HCT116 (cell line): Measurements from ENCODE around the gene PLAU. TPM values are rescaled to one million over a fixed set of nuclear protein-coding genes. Genes with fewer than 3 reads are reported as not detected.
"Not testable (repeated sequence)": the region's sequence is repeated elsewhere in the genome, so short reads cannot be mapped to it uniquely, and the experiment has no call there.

Source experiments
- ATAC-seq: fragments of 200-7000 bp; cut with Tn5 transposase; 2 replicates; pipeline ENCODE4 v1.9.1; 2020; ENCODE audit warnings: mild to moderate bottlenecking, moderate library complexity
- BruUV-seq: library from RNA; stranded (reverse); fragments of 400-500 nt; replicated peaks from 2 replicates; lab custom pipeline; 2021; lab: Mats Ljungman, UMichigan
- CTCF ChIA-PET: fragments of 300-600 bp; sonication (Branson Sonifier 250); formaldehyde crosslinking; loops from one replicate; lab custom pipeline; 2021; ENCODE audit warnings: antibody characterized with exemption; lab: Charles Lee
- POLR2A ChIA-PET: fragments of 300-600, 350-600 bp; sonication (Branson Sonifier 250); formaldehyde crosslinking; loops from one replicate; lab custom pipeline; 2021; ENCODE audit warnings: antibody characterized with exemption; lab: Charles Lee
- RAD21 ChIA-PET, 2 experiments: fragments of 300-600 bp; sonication (Branson Sonifier 250); formaldehyde crosslinking; loops; one replicate each; lab custom pipeline; 2023; ENCODE audit warnings: low total read pairs in 2 of 2; ENCODE audit not compliant: uncharacterized antibody in 2 of 2, unreplicated experiment in 2 of 2, low non-redundant PET in 1 of 2; lab: Charles Lee
- DNase-seq: peaks from one replicate; pipeline ENCODE4 v3.0.0-alpha.2; 2010; ENCODE audit warnings: low read depth, low spot score
- H2AFZ ChIP-seq: fragments of 200-600 bp; shearing (Covaris generic), sonication (generic); 2 replicates; pipeline ENCODE4 v1.6.1; 2017; ENCODE audit warnings: low read depth, mixed run types, mixed read lengths, antibody characterized with exemption, low read length; ENCODE audit not compliant: poor library complexity, severe bottlenecking
- H3K27ac ChIP-seq: 2 replicates; pipeline ENCODE4 v1.5.1; 2012; ENCODE audit warnings: low read depth, low read length
- H3K27me3 ChIP-seq: fragments of 200-600 bp; sonication (generic); 2 replicates; pipeline ENCODE4 v1.6.1; 2016; ENCODE audit warnings: mixed run types, low read length, mixed read lengths; ENCODE audit not compliant: insufficient read depth
- H3K36me3 ChIP-seq, 2 experiments: fragments of 200-500 bp in 1 of 2; fragments of 200-600 bp in 1 of 2; sonication (Bioruptor generic) in 1 of 2; sonication (generic) in 1 of 2; 2 replicates each; pipeline versions ENCODE4 v1.5.1 to v1.6.1; 2014 to 2016; ENCODE audit warnings: low read length in 2 of 2, inconsistent platforms in 1 of 2, mixed read lengths in 1 of 2, mixed run types in 1 of 2; ENCODE audit not compliant: insufficient read depth in 2 of 2, control insufficient read depth in 1 of 2
- H3K4me1 ChIP-seq, 2 experiments: fragments of 200-600 bp in 1 of 2; sonication (generic) in 1 of 2; 2 replicates each; pipeline versions ENCODE4 v1.5.1 to v1.6.1; 2012 to 2017; ENCODE audit warnings: low read length in 2 of 2, inconsistent platforms in 1 of 2, mild to moderate bottlenecking in 1 of 2, mixed read lengths in 1 of 2, mixed run types in 1 of 2, moderate library complexity in 1 of 2; ENCODE audit not compliant: insufficient read depth in 2 of 2, control insufficient read depth in 1 of 2
- H3K4me2 ChIP-seq: fragments of 200-600 bp; sonication (generic); 2 replicates; pipeline ENCODE4 v1.6.1; 2017; ENCODE audit warnings: mixed run types, low read length, mixed read lengths
- H3K4me3 ChIP-seq, 2 experiments: fragments of 200-600 bp in 1 of 2; sonication (generic) in 1 of 2; replicated peaks in 1 of 2; 2 replicates each; pipeline ENCODE4 v1.5.1; 2011 to 2016; ENCODE audit warnings: low read length in 2 of 2, control low read depth in 1 of 2, low read depth in 1 of 2, mild to moderate bottlenecking in 1 of 2, mixed read lengths in 1 of 2, mixed run types in 1 of 2
- H3K79me2 ChIP-seq: fragments of 200-600 bp; sonication (generic); 2 replicates; pipeline ENCODE4 v1.6.1; 2017; ENCODE audit warnings: mild to moderate bottlenecking, mixed run types, low read length, moderate library complexity, mixed read lengths; ENCODE audit not compliant: insufficient read depth
- H3K9ac ChIP-seq: fragments of 200-600 bp; sonication (generic); 2 replicates; pipeline ENCODE4 v1.6.1; 2016; ENCODE audit warnings: low read length, mixed read lengths
- H3K9me2 ChIP-seq: fragments of 200-600 bp; sonication (generic), shearing (Covaris generic); 2 replicates; pipeline ENCODE4 v1.6.1; 2017; ENCODE audit warnings: mixed run types, mild to moderate bottlenecking, moderate library complexity; ENCODE audit not compliant: insufficient read depth
- H3K9me3 ChIP-seq, 2 experiments: fragments of 200-500 bp in 1 of 2; fragments of 200-600 bp in 1 of 2; sonication (Bioruptor generic) in 1 of 2; sonication (generic) in 1 of 2; 2 replicates each; pipeline ENCODE4 v1.6.1; 2014 to 2017; ENCODE audit warnings: low read length in 2 of 2, mixed read lengths in 2 of 2, inconsistent platforms in 1 of 2, low read depth in 1 of 2, mild to moderate bottlenecking in 1 of 2, mixed run types in 1 of 2, moderate library complexity in 1 of 2; ENCODE audit not compliant: control insufficient read depth in 1 of 2, insufficient read depth in 1 of 2
- H4K20me1 ChIP-seq: fragments of 200-600 bp; sonication (generic), shearing (Covaris generic); 2 replicates; pipeline ENCODE4 v1.6.1; 2017; ENCODE audit warnings: mixed run types, mild to moderate bottlenecking, moderate library complexity; ENCODE audit not compliant: insufficient read depth
- CBX3 ChIP-seq: IDR thresholded peaks from 2 replicates; pipeline ENCODE4 v1.6.1; 2012; ENCODE audit warnings: low read depth
- POLR2A ChIP-seq: IDR thresholded peaks from 2 replicates; pipeline ENCODE4 v1.7.0; 2011; ENCODE audit warnings: borderline replicate concordance; ENCODE audit not compliant: insufficient read depth, insufficient read length; ENCODE audit errors: extremely low read depth
- RAD21 ChIP-seq: IDR thresholded peaks from 2 replicates; pipeline ENCODE4 v1.6.1; 2012; ENCODE audit warnings: low read depth, mild to moderate bottlenecking
- TCF7L2 ChIP-seq: IDR thresholded peaks from 2 replicates; pipeline ENCODE4 v1.7.0; 2011; ENCODE audit warnings: borderline replicate concordance, inconsistent platforms; ENCODE audit not compliant: insufficient read depth, insufficient read length; ENCODE audit errors: extremely low read depth
- ZFX ChIP-seq: fragments of 450-650 bp; IDR thresholded peaks from 2 replicates; pipeline ENCODE4 v1.6.1; 2017
- intact Hi-C: fragments of 100-400 bp; cut with micrococcal nuclease; formaldehyde crosslinking; loops from 2 replicates; pipeline ENCODE4 v1.10.0; 2022
- total RNA-seq: library from RNA; stranded (reverse); gene quantifications from one replicate; pipeline ENCODE4 v1.2.1, GENCODE V29; 2021; ENCODE audit not compliant: unreplicated experiment
- TF ChIP-seq, protein P1 (sequence below): IDR thresholded peaks from 2 replicates; pipeline ENCODE4 v1.6.1; 2011; ENCODE audit warnings: mild to moderate bottlenecking, low read length, moderate library complexity; ENCODE audit not compliant: insufficient replicate concordance; ENCODE audit errors: extremely low read depth

PLAU gene
- total RNA-seq, 1 experiment from 2014 or later, result 60.3 TPM

DNA sequence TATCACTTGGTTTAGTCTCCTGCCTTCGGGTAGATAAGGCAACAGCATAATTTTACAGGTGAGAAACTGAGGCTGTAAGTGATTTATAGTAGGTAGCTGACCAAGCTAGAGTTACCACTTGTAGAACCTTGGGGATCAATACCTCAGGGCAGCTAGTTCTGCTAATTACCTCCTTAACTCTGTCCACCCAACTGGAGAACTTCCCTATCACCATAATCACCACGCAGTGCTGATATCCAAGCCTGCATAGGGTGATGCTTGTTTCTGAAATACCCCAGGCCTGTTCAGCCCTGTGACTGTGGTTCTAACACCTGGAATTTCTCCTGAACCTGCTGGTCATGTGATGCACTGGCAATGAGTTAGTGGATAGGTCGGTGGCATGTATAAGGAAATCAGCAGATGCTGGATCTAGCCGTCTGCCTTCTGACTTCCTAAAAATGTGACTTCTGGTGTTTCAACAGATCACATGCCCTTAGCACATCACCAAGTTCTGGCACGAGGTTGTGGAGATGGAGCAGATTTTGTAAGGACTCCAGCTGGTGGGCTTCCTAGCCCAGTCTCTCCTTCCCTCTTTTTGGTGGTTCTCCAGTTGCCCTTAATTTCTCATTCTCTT, 15.3 kb downstream of the PLAU start (continued):
- TF ChIP-seq, protein P1, sequence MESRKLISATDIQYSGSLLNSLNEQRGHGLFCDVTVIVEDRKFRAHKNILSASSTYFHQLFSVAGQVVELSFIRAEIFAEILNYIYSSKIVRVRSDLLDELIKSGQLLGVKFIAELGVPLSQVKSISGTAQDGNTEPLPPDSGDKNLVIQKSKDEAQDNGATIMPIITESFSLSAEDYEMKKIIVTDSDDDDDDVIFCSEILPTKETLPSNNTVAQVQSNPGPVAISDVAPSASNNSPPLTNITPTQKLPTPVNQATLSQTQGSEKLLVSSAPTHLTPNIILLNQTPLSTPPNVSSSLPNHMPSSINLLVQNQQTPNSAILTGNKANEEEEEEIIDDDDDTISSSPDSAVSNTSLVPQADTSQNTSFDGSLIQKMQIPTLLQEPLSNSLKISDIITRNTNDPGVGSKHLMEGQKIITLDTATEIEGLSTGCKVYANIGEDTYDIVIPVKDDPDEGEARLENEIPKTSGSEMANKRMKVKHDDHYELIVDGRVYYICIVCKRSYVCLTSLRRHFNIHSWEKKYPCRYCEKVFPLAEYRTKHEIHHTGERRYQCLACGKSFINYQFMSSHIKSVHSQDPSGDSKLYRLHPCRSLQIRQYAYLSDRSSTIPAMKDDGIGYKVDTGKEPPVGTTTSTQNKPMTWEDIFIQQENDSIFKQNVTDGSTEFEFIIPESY, result no peak
- TF ChIP-seq ZFX, result no peak
- no peak for TF ChIP-seq RAD21
- no peak for TF ChIP-seq TCF7L2
- TF ChIP-seq CBX3, result no peak

DNA sequence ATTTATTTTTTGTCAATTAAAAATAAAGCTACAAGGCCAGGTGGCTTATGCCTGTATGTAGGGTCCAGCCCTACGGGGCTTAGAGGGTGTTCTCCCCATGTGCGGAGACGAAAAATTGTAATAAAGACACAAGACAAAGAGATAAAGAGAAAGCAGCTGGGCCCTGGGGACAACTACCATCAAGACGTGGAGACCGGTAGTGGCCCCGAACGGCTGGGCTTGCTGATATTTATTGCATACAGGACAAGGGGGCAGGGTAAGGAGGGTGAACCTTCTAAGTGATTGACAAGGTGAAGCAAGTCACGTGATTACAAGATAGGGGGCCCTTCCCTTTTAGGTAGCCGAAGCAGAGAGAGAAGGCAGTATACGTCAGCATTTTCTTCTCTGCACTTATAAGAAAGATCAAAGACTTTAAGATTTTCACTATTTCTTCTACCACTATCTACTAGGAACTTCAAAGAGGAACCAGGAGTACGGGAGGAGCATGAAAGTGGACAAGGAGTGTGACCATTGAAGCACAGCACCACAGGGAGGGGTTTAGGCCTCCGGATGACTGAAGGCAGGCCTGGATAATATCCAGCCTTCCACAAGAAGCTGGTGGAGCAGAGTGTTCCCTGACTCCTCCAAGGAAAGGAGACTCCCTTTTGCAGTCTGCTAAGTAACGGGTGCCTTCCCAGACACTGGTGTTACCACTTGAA, 19.8 kb downstream of the PLAU start:
- H3K27ac ChIP-seq, BruUV-seq, intact Hi-C loops, H3K27me3 ChIP-seq, H4K20me1 ChIP-seq, RAD21 ChIA-PET, H2AFZ ChIP-seq, H3K79me2 ChIP-seq, DNase-seq, H3K9ac ChIP-seq, H3K9me3 ChIP-seq, H3K4me3 ChIP-seq, H3K9me2 ChIP-seq, ATAC-seq, H3K36me3 ChIP-seq: not testable (repeated sequence)
- CTCF ChIA-PET, result interaction anchor here (1.0 kb wide), 1 partner anchor 10 kb away, joined by 4 read pairs; no protein-coding TSS in a partner anchor
- peak; percentile 71 for TF ChIP-seq POLR2A
- peak; percentile 76 for TF ChIP-seq TCF7L2
- POLR2A ChIA-PET, result interaction anchor here (2.4 to 4.8 kb wide), 3 partner anchors 13 to 40 kb away, joined by 7 to 59 read pairs (median 27); no protein-coding TSS in a partner anchor
- Histone ChIP-seq H3K4me1 (peaks cover 35 to 57% of the 10 kb centered on the region in 2 experiments), H3K4me2 (peak overlapping the region; percentile 20)
